Lower leg skin (tissue), 3 donors: Measurements from ENCODE around the gene TMEM52B.

Source experiments
- CTCF ChIP-seq, 3 donors: fragments of 450-650 bp; IDR thresholded peaks; one replicate each; pipeline ENCODE4 v1.5.1; 2016; ENCODE audit warnings: antibody characterized with exemption in 3 of 3, mild to moderate bottlenecking in 3 of 3, moderate library complexity in 2 of 3
- POLR2A ChIP-seq, 2 donors: fragments of 450-650 bp; IDR thresholded peaks; one replicate each; pipeline ENCODE4 v1.6.1; 2016 to 2017; ENCODE audit warnings: antibody characterized with exemption in 2 of 2, mild to moderate bottlenecking in 1 of 2, moderate library complexity in 1 of 2

GRCh38 chr12:10155966-10156365, 22.9 kb upstream of the TMEM52B start:
- no peak for TF ChIP-seq POLR2A (IDR thresholded peaks at IDR 0.05)
- TF ChIP-seq CTCF (IDR thresholded peaks at IDR 0.05), result no peak
